MM.1S (cell line): ENCODE measurements around the gene COL5A1.

ENCODE experiments used
- DNase-seq: peaks from one replicate; pipeline ENCODE4 v3.0.0-alpha.2; 2015
- H2AFZ ChIP-seq: fragments of 300-600 bp; sonication (generic); 2 replicates; pipeline ENCODE4 v1.6.0; 2016; ENCODE audit warnings: antibody characterized with exemption, low read length
- H3F3A ChIP-seq: fragments of 300-600 bp; sonication (generic); 2 replicates; pipeline ENCODE4 v1.6.1; 2016; ENCODE audit warnings: mild to moderate bottlenecking, antibody characterized with exemption, low read length, moderate library complexity, mixed read lengths; ENCODE audit not compliant: insufficient read depth
- H3K27ac ChIP-seq: fragments of 300-600 bp; sonication (generic); 2 replicates; pipeline ENCODE4 v1.5.1; 2016; ENCODE audit warnings: mild to moderate bottlenecking, low read length
- H3K27me3 ChIP-seq: fragments of 300-600 bp; sonication (generic); replicated peaks from 2 replicates; pipeline ENCODE4 v1.6.0; 2016; ENCODE audit warnings: low read length; ENCODE audit not compliant: insufficient read depth
- H3K36me3 ChIP-seq: fragments of 300-600 bp; sonication (generic); replicated peaks from 2 replicates; pipeline ENCODE4 v1.6.1; 2016; ENCODE audit warnings: mild to moderate bottlenecking, low read length, mixed read lengths; ENCODE audit not compliant: insufficient read depth
- H3K4me1 ChIP-seq: fragments of 300-600 bp; sonication (generic); 2 replicates; pipeline ENCODE4 v1.6.1; 2016; ENCODE audit warnings: low read length, mixed read lengths
- H3K4me2 ChIP-seq: fragments of 300-600 bp; sonication (generic); 2 replicates; pipeline ENCODE4 v1.6.0; 2016; ENCODE audit warnings: low read depth, low read length
- H3K4me3 ChIP-seq: fragments of 300-600 bp; sonication (generic); 2 replicates; pipeline ENCODE4 v1.5.1; 2016; ENCODE audit warnings: low read length, mixed read lengths
- H3K79me2 ChIP-seq: fragments of 300-600 bp; sonication (generic); 2 replicates; pipeline ENCODE4 v1.6.1; 2016; ENCODE audit warnings: mixed run types, low read length, mixed read lengths
- H3K9ac ChIP-seq: fragments of 300-600 bp; sonication (generic); 2 replicates; pipeline ENCODE4 v1.6.1; 2016; ENCODE audit warnings: low read length, mixed read lengths
- H3K9me2 ChIP-seq: fragments of 300-600 bp; sonication (generic); replicated peaks from 2 replicates; pipeline ENCODE4 v1.6.1; 2016; ENCODE audit warnings: mild to moderate bottlenecking, low read length, mixed read lengths; ENCODE audit not compliant: insufficient read depth
- H3K9me3 ChIP-seq: fragments of 300-600 bp; sonication (generic); replicated peaks from 2 replicates; pipeline ENCODE4 v1.6.1; 2016; ENCODE audit warnings: mild to moderate bottlenecking, low read length, mixed read lengths; ENCODE audit not compliant: insufficient read depth
- H4K20me1 ChIP-seq: fragments of 300-600 bp; sonication (generic); 2 replicates; pipeline ENCODE4 v1.6.1; 2016; ENCODE audit warnings: mild to moderate bottlenecking, low read length, moderate library complexity, mixed read lengths; ENCODE audit not compliant: insufficient read depth
- CTCF ChIP-seq: fragments of 300-600 bp; sonication (generic); IDR thresholded peaks from 2 replicates; pipeline ENCODE4 v1.5.1; 2016; ENCODE audit warnings: antibody characterized with exemption, low read length, mixed read lengths
- EZH2 ChIP-seq: fragments of 300-600 bp; sonication (generic); optimal IDR thresholded peaks from 2 replicates; pipeline ENCODE3; 2017; ENCODE audit warnings: low read depth, mild to moderate bottlenecking, antibody characterized with exemption, low read length, mixed read lengths
- EZH2phosphoT487 ChIP-seq: fragments of 300-600 bp; sonication (generic); IDR thresholded peaks from 2 replicates; pipeline ENCODE4 v1.6.1; 2018; ENCODE audit warnings: antibody characterized with exemption, low read length

COL5A1 gene

GRCh38 chr9:134824583-134824982, 183.0 kb downstream of the COL5A1 start:
- H3K4me2 ChIP-seq = no peak overlapping the region
- peaks cover 70% of the 10 kb centered on the region for H3K27me3 ChIP-seq
- no peak overlapping the region for H3K4me3 ChIP-seq
- H3K36me3 ChIP-seq = no peaks in the 10 kb centered on the region
- H3K9ac ChIP-seq = no peak overlapping the region
- H3K9me3 ChIP-seq = no peaks in the 10 kb centered on the region
- H3K79me2 ChIP-seq = no peaks in the 10 kb centered on the region
- no peaks in the 10 kb centered on the region for H3F3A ChIP-seq
- H4K20me1 ChIP-seq = no peaks in the 10 kb centered on the region
- H3K4me1 ChIP-seq = no peaks in the 10 kb centered on the region
- H3K27ac ChIP-seq = no peak overlapping the region
- no peak overlapping the region for H2AFZ ChIP-seq
- H3K9me2 ChIP-seq = no peaks in the 10 kb centered on the region
- no peak for TF ChIP-seq EZH2phosphoT487
- no peak for TF ChIP-seq CTCF
- TF ChIP-seq EZH2 = no peak
- no peak for DNase-seq

GRCh38 chr9:134825025-134825424, 183.4 kb downstream of the COL5A1 start:
- TF ChIP-seq EZH2 (no peak), CTCF (no peak), EZH2phosphoT487 (no peak)
- no peaks in the 10 kb centered on the region for H3K36me3 ChIP-seq
- peaks cover 70% of the 10 kb centered on the region for H3K27me3 ChIP-seq

GRCh38 chr9:134826336-134827285, 185.0 kb downstream of the COL5A1 start:
- peaks cover 64% of the 10 kb centered on the region for H3K27me3 ChIP-seq
- H2AFZ ChIP-seq = no peak overlapping the region
- H3F3A ChIP-seq = no peaks in the 10 kb centered on the region
- no peaks in the 10 kb centered on the region for H3K36me3 ChIP-seq
- no peak overlapping the region for H3K4me3 ChIP-seq
- no peaks in the 10 kb centered on the region for H3K4me1 ChIP-seq
- H3K27ac ChIP-seq = no peak overlapping the region
- TF ChIP-seq CTCF = no peak
- TF ChIP-seq EZH2 = no peak
- TF ChIP-seq EZH2phosphoT487 = no peak
- no peak for DNase-seq
- no peak overlapping the region for H3K9ac ChIP-seq
- no peaks in the 10 kb centered on the region for H3K9me3 ChIP-seq
- no peak overlapping the region for H3K4me2 ChIP-seq
- H3K9me2 ChIP-seq = no peaks in the 10 kb centered on the region
- no peaks in the 10 kb centered on the region for H4K20me1 ChIP-seq
- no peaks in the 10 kb centered on the region for H3K79me2 ChIP-seq

More at GRCh38 chr9:134825025-134825424, 183.4 kb downstream of the COL5A1 start:
- Histone ChIP-seq H3K4me1 (no peaks in the 10 kb centered on the region), H3K79me2 (no peaks in the 10 kb centered on the region), H3K9me3 (no peaks in the 10 kb centered on the region), H2AFZ (no peak overlapping the region), H3F3A (no peaks in the 10 kb centered on the region), H3K27ac (no peak overlapping the region), H3K9me2 (no peaks in the 10 kb centered on the region), H3K9ac (no peak overlapping the region), H3K4me2 (no peak overlapping the region), H4K20me1 (no peaks in the 10 kb centered on the region), H3K4me3 (no peak overlapping the region)
- no peak for DNase-seq
